H9 (cell line): ENCODE results near the gene EIF4G2. TPM values are rescaled to one million over a fixed set of nuclear protein-coding genes. Genes with fewer than 3 reads are reported as not detected.

Experiments used
- DNase-seq: peaks from one replicate; pipeline ENCODE4 v3.0.0-alpha.2; 2017
- H2AFZ ChIP-seq: one replicate; pipeline ENCODE4 v1.6.1; 2013; ENCODE audit warnings: mild to moderate bottlenecking, low read length, control low read depth, moderate library complexity
- H2AK5ac ChIP-seq: 2 replicates; pipeline ENCODE4 v1.6.1; 2013; ENCODE audit warnings: low read length, control low read depth, mixed read lengths; ENCODE audit not compliant: insufficient read length
- H2BK120ac ChIP-seq: one replicate; pipeline ENCODE4 v1.6.1; 2013; ENCODE audit warnings: low read depth, mild to moderate bottlenecking, low read length, control low read depth, inconsistent platforms; ENCODE audit not compliant: poor library complexity, severe bottlenecking
- H2BK12ac ChIP-seq: 2 replicates; pipeline ENCODE4 v1.6.1; 2013; ENCODE audit warnings: low read length, control low read depth, mixed read lengths, low read depth; ENCODE audit not compliant: insufficient read length
- H2BK15ac ChIP-seq: 2 replicates; pipeline ENCODE4 v1.6.1; 2013; ENCODE audit warnings: low read depth, low read length, control low read depth
- H2BK20ac ChIP-seq: one replicate; pipeline ENCODE4 v1.6.1; 2013; ENCODE audit warnings: low read depth, mild to moderate bottlenecking, low read length, control low read depth, inconsistent platforms; ENCODE audit not compliant: poor library complexity, severe bottlenecking
- H2BK5ac ChIP-seq: 2 replicates; pipeline ENCODE4 v1.6.1; 2013; ENCODE audit warnings: low read length, control low read depth, mixed read lengths; ENCODE audit not compliant: insufficient read length
- H3K14ac ChIP-seq: 2 replicates; pipeline ENCODE4 v1.6.1; 2013; ENCODE audit warnings: low read length, control low read depth; ENCODE audit not compliant: insufficient read depth
- H3K18ac ChIP-seq: 2 replicates; pipeline ENCODE4 v1.6.1; 2013; ENCODE audit warnings: low read depth, mild to moderate bottlenecking, mixed read lengths, low read length, control low read depth; ENCODE audit not compliant: insufficient read length
- H3K23ac ChIP-seq: 2 replicates; pipeline ENCODE4 v1.6.1; 2013; ENCODE audit warnings: low read length, control low read depth, mixed read lengths, low read depth; ENCODE audit not compliant: insufficient read length
- H3K23me2 ChIP-seq: 2 replicates; pipeline ENCODE4 v1.6.1; 2013; ENCODE audit warnings: low read depth, mild to moderate bottlenecking, mixed read lengths, low read length, control low read depth; ENCODE audit not compliant: insufficient read length, poor library complexity, severe bottlenecking
- H3K27ac ChIP-seq: 2 replicates; pipeline ENCODE4 v1.5.1; 2013; ENCODE audit warnings: low read length, control low read depth, mixed read lengths, low read depth; ENCODE audit not compliant: insufficient read length
- H3K27me3 ChIP-seq: 2 replicates; pipeline ENCODE4 v1.6.1; 2013; ENCODE audit warnings: low read length, control low read depth, inconsistent platforms; ENCODE audit not compliant: insufficient read depth
- H3K4ac ChIP-seq: 2 replicates; pipeline ENCODE4 v1.6.1; 2013; ENCODE audit warnings: low read depth, mild to moderate bottlenecking, control low read depth, inconsistent platforms, low read length, moderate library complexity
- H3K4me1 ChIP-seq: 2 replicates; pipeline ENCODE4 v1.6.1; 2013; ENCODE audit warnings: low read length, control low read depth, inconsistent platforms; ENCODE audit not compliant: insufficient read depth
- H3K4me2 ChIP-seq: 2 replicates; pipeline ENCODE4 v1.6.1; 2013; ENCODE audit warnings: low read length, control low read depth, mixed read lengths; ENCODE audit not compliant: insufficient read length, insufficient read depth
- H3K56ac ChIP-seq: 2 replicates; pipeline ENCODE4 v1.6.1; 2013; ENCODE audit warnings: low read depth, mild to moderate bottlenecking, mixed read lengths, low read length, control low read depth; ENCODE audit not compliant: insufficient read length
- H3K79me1 ChIP-seq: 2 replicates; pipeline ENCODE4 v1.6.1; 2013; ENCODE audit warnings: low read depth, mild to moderate bottlenecking, moderate library complexity, low read length, control low read depth, inconsistent platforms; ENCODE audit not compliant: insufficient read depth, poor library complexity, severe bottlenecking
- H3K79me2 ChIP-seq: 2 replicates; pipeline ENCODE4 v1.6.1; 2013; ENCODE audit warnings: low read length, control low read depth, inconsistent platforms; ENCODE audit not compliant: insufficient read depth
- H3K9ac ChIP-seq: 2 replicates; pipeline ENCODE4 v1.6.1; 2013; ENCODE audit warnings: low read length, control low read depth, mixed read lengths; ENCODE audit not compliant: insufficient read length; ENCODE audit errors: extremely low read depth
- H3K9me3 ChIP-seq: one replicate; pipeline ENCODE4 v1.6.1; 2013; ENCODE audit warnings: low read depth, low read length, inconsistent platforms; ENCODE audit not compliant: control insufficient read depth
- H3T11ph ChIP-seq: one replicate; pipeline ENCODE4 v1.6.1; 2013; ENCODE audit warnings: mild to moderate bottlenecking, low read length, control low read depth, inconsistent platforms
- H4K20me1 ChIP-seq: one replicate; pipeline ENCODE4 v1.6.1; 2013; ENCODE audit not compliant: control insufficient read depth, insufficient read length, insufficient read depth
- H4K5ac ChIP-seq: 2 replicates; pipeline ENCODE4 v1.6.1; 2013; ENCODE audit warnings: low read depth, mild to moderate bottlenecking, mixed read lengths, low read length, control low read depth; ENCODE audit not compliant: insufficient read length
- H4K8ac ChIP-seq: replicated peaks from 2 replicates; pipeline ENCODE4 v1.6.1; 2013; ENCODE audit warnings: low read length, control low read depth, mixed read lengths, low read depth; ENCODE audit not compliant: insufficient read length
- H4K91ac ChIP-seq: 2 replicates; pipeline ENCODE4 v1.6.1; 2013; ENCODE audit warnings: low read depth, mild to moderate bottlenecking, moderate library complexity, mixed read lengths, low read length, control low read depth; ENCODE audit not compliant: insufficient read length
- H3K27ac Mint-ChIP-seq, 3 experiments: 2 replicates in 2 of 3; 3 replicates in 1 of 3; pipeline ENCODE4 v1.8.0; 2020 to 2021; ENCODE audit warnings: mixed read lengths in 3 of 3, mild to moderate bottlenecking in 1 of 3, moderate library complexity in 1 of 3
- H3K27me3 Mint-ChIP-seq: 2 replicates; pipeline ENCODE4 v1.8.0; 2021; ENCODE audit warnings: low read depth, mild to moderate bottlenecking, moderate library complexity, mixed read lengths
- H3K36me3 Mint-ChIP-seq, 3 experiments: 2 replicates in 2 of 3; 3 replicates in 1 of 3; pipeline ENCODE4 v1.8.0; 2020 to 2021; ENCODE audit warnings: low read depth in 3 of 3, mixed read lengths in 3 of 3; ENCODE audit not compliant: insufficient read depth in 1 of 3
- H3K4me1 Mint-ChIP-seq, 2 experiments: 2 replicates each; pipeline ENCODE4 v1.8.0; 2020; ENCODE audit warnings: mixed read lengths in 2 of 2
- H3K4me3 Mint-ChIP-seq, 2 experiments: 2 replicates in 1 of 2; 3 replicates in 1 of 2; pipeline ENCODE4 v1.8.0; 2020 to 2021; ENCODE audit warnings: mild to moderate bottlenecking in 2 of 2, mixed read lengths in 2 of 2, moderate library complexity in 1 of 2
- H3K9me3 Mint-ChIP-seq, 2 experiments: 2 replicates in 1 of 2; 3 replicates in 1 of 2; pipeline ENCODE4 v1.8.0; 2020; ENCODE audit warnings: mild to moderate bottlenecking in 2 of 2, mixed read lengths in 2 of 2, moderate library complexity in 1 of 2
- CTCF ChIP-seq: fragments of 200-600 bp; sonication (generic); conservative IDR thresholded peaks from 3 replicates; pipeline ENCODE4 v1.8.0; 2021; ENCODE audit warnings: antibody characterized with exemption, mild to moderate bottlenecking
- WGBS: extraction: QIAGEN DNeasy Blood & Tissue Kit; methylation state at CpG from one replicate; pipeline ENCODE4 v1.1.7; 2013; ENCODE audit warnings: missing lambda C conversion rate, low lambda C conversion rate, mixed read lengths; ENCODE audit not compliant: insufficient read length; ENCODE audit errors: extremely low coverage; 5-methylcytosine and 5-hydroxymethylcytosine counted together
- total RNA-seq: library from RNA; stranded (reverse); gene quantifications from 2 replicates; pipeline ENCODE4 v1.2.1, GENCODE V29; 2021

EIF4G2 gene
- total RNA-seq, 1 experiment from 2014 or later = 1,013 TPM

GRCh38 chr11:10758957-10759356 lies 49.8 kb downstream of the EIF4G2 start:
- DNase-seq = no peak
- no peak overlapping the region for H4K8ac ChIP-seq
- no peak overlapping the region for H3K4ac ChIP-seq
- H3K23ac ChIP-seq = no peak overlapping the region
- Mint-ChIP-seq H3K27ac (no peak overlapping the region), H3K4me3 (no peak overlapping the region), H3K9me3 (no peaks in the 10 kb centered on the region), H3K4me1 (no peaks in the 10 kb centered on the region), H3K27me3 (no peaks in the 10 kb centered on the region), H3K36me3 (peaks cover 8 to 34% (median 20%) of the 10 kb centered on the region in 3 experiments; a peak in 6 of 7 replicates)
- no peaks in the 10 kb centered on the region for H4K20me1 ChIP-seq
- no peak overlapping the region for H3K4me2 ChIP-seq
- H2BK20ac ChIP-seq = no peak overlapping the region
- no peak overlapping the region for H3K56ac ChIP-seq
- no peak overlapping the region for H2AK5ac ChIP-seq
- no CpG with 5 or more reads among the region's 1 CpG for WGBS
- H2BK12ac ChIP-seq = no peak overlapping the region
- H3K27me3 ChIP-seq = no peaks in the 10 kb centered on the region
- H3K18ac ChIP-seq = no peak overlapping the region
- no peak overlapping the region for H2BK5ac ChIP-seq
- no peak overlapping the region for H3K27ac ChIP-seq
- H3K4me1 ChIP-seq = no peaks in the 10 kb centered on the region
- no peaks in the 10 kb centered on the region for H3K79me2 ChIP-seq
- no peak overlapping the region for H4K5ac ChIP-seq
- no peak overlapping the region for H2BK120ac ChIP-seq
- no peak overlapping the region for H2BK15ac ChIP-seq
- H2AFZ ChIP-seq = no peak overlapping the region
- H3K9me3 ChIP-seq = no peaks in the 10 kb centered on the region
- H3T11ph ChIP-seq = no peak overlapping the region
- H3K14ac ChIP-seq = no peak overlapping the region
- no peak overlapping the region for H3K9ac ChIP-seq
- TF ChIP-seq CTCF = peak; percentile 42; the same call in 2 of the 3 replicates
- H3K23me2 ChIP-seq = no peaks in the 10 kb centered on the region
- H3K79me1 ChIP-seq = no peaks in the 10 kb centered on the region
- no peak overlapping the region for H4K91ac ChIP-seq
